GM23248 (cell line): ENCODE measurements around the gene MYH7. TPM values are rescaled to one million over a fixed set of nuclear protein-coding genes. Genes with fewer than 3 reads are reported as not detected.

Source experiments
- DNase-seq: peaks from one replicate; pipeline ENCODE4 v3.0.0-alpha.2; 2015
- H2AFZ ChIP-seq: fragments of 200-600 bp; sonication (generic); 2 replicates; pipeline ENCODE4 v1.6.1; 2016; ENCODE audit warnings: antibody characterized with exemption
- H3F3A ChIP-seq: fragments of 200-600 bp; sonication (generic); 2 replicates; pipeline ENCODE4 v1.6.1; 2016; ENCODE audit warnings: mild to moderate bottlenecking, antibody characterized with exemption, mixed run types; ENCODE audit not compliant: insufficient read depth
- H3K27ac ChIP-seq: fragments of 200-600 bp; sonication (generic); 2 replicates; pipeline ENCODE4 v1.5.1; 2016; ENCODE audit warnings: mild to moderate bottlenecking
- H3K27me3 ChIP-seq: fragments of 200-600 bp; sonication (generic); replicated peaks from 2 replicates; pipeline ENCODE4 v1.6.1; 2016; ENCODE audit warnings: mild to moderate bottlenecking; ENCODE audit not compliant: insufficient read depth
- H3K36me3 ChIP-seq: fragments of 200-600 bp; sonication (generic); 2 replicates; pipeline ENCODE4 v1.6.1; 2016; ENCODE audit warnings: low read depth, mild to moderate bottlenecking
- H3K4me1 ChIP-seq: fragments of 200-600 bp; sonication (generic); 2 replicates; pipeline ENCODE4 v1.6.1; 2016; ENCODE audit warnings: mild to moderate bottlenecking; ENCODE audit not compliant: insufficient read depth
- H3K4me2 ChIP-seq: fragments of 200-600 bp; sonication (generic); one replicate; pipeline ENCODE4 v1.6.1; 2016; ENCODE audit warnings: mild to moderate bottlenecking; ENCODE audit not compliant: unreplicated experiment
- H3K4me3 ChIP-seq: fragments of 200-600 bp; sonication (generic); 2 replicates; pipeline ENCODE4 v1.5.1; 2016; ENCODE audit warnings: mild to moderate bottlenecking
- H3K79me2 ChIP-seq: fragments of 200-600 bp; sonication (generic); 2 replicates; pipeline ENCODE4 v1.6.1; 2016; ENCODE audit warnings: mild to moderate bottlenecking; ENCODE audit not compliant: insufficient read depth
- H3K9ac ChIP-seq: fragments of 200-600 bp; sonication (generic); 2 replicates; pipeline ENCODE4 v1.6.1; 2016; ENCODE audit warnings: mild to moderate bottlenecking
- H3K9me2 ChIP-seq: fragments of 200-600 bp; sonication (generic); 2 replicates; pipeline ENCODE4 v1.6.1; 2016; ENCODE audit warnings: mixed run types, mild to moderate bottlenecking, moderate library complexity; ENCODE audit not compliant: insufficient read depth
- H3K9me3 ChIP-seq: fragments of 200-600 bp; sonication (generic); one replicate; pipeline ENCODE4 v1.6.1; 2017; ENCODE audit warnings: low read depth
- H4K20me1 ChIP-seq: fragments of 200-600 bp; sonication (generic); 2 replicates; pipeline ENCODE4 v1.6.0; 2016; ENCODE audit not compliant: insufficient read depth
- EZH2 ChIP-seq: fragments of 200-600 bp; sonication (generic); IDR thresholded peaks from 2 replicates; pipeline ENCODE4 v1.6.1; 2018; ENCODE audit warnings: antibody characterized with exemption, mild to moderate bottlenecking; ENCODE audit not compliant: insufficient read depth, poor library complexity, severe bottlenecking
- EZH2phosphoT487 ChIP-seq: fragments of 200-600 bp; sonication (generic); IDR thresholded peaks from 2 replicates; pipeline ENCODE4 v1.6.1; 2018; ENCODE audit warnings: antibody characterized with exemption, moderate library complexity, mild to moderate bottlenecking, low read depth; ENCODE audit not compliant: insufficient read depth
- WGBS, 2 experiments: methylation state at CpG; one replicate each; pipeline ENCODE4 v1.1.6; 2015 to 2017; ENCODE audit warnings: low lambda C conversion rate in 2 of 2, low coverage in 1 of 2; ENCODE audit errors: missing lambda C conversion rate in 2 of 2; 5-methylcytosine and 5-hydroxymethylcytosine counted together
- in situ Hi-C: fragments of 300-500 bp; cut with MboI; formaldehyde crosslinking; loops from 2 replicates; pipeline ENCODE4 v1.15.0; 2020
- polyA plus RNA-seq: library from polyadenylated mRNA; unstranded; fragments of >200 nt; fragmentation: Nextera tagmentation; extraction: Ambion mirVana; gene quantifications from 2 replicates; pipeline ENCODE4 v1.2.1, GENCODE V29; 2016
- total RNA-seq: library from RNA; depleted of rRNA; stranded (reverse); fragments of >200 nt; shearing (Covaris generic); gene quantifications from 2 replicates; pipeline ENCODE4 v1.2.3, GENCODE V29; 2014

Gene MYH7
- total and polyA plus RNA-seq, 2 experiments from 2014 or later = not detected

GRCh38 chr14:23413681-23414080 lies 21.8 kb downstream of the MYH7 start:
- DNase-seq = no peak
- Histone ChIP-seq H3K9ac (no peak overlapping the region), H3K4me1 (no peaks in the 10 kb centered on the region), H3F3A (no peaks in the 10 kb centered on the region), H3K4me3 (no peak overlapping the region), H3K27me3 (peaks cover 4% of the 10 kb centered on the region), H3K79me2 (no peaks in the 10 kb centered on the region), H3K9me2 (no peaks in the 10 kb centered on the region), H2AFZ (no peak overlapping the region), H3K4me2 (no peak overlapping the region), H4K20me1 (no peaks in the 10 kb centered on the region), H3K36me3 (no peaks in the 10 kb centered on the region), H3K27ac (no peak overlapping the region), H3K9me3 (no peaks in the 10 kb centered on the region)
- TF ChIP-seq EZH2phosphoT487 (no peak), EZH2 (no peak)
- in situ Hi-C loops = no loop called here
- WGBS, 2 experiments = 73 to 81% methylated on average over 14 to 16 of the region's 16 CpGs

- TF ChIP-seq EZH2 (no peak), EZH2phosphoT487 (no peak)
- Histone ChIP-seq H3K4me2 (no peak overlapping the region), H3K4me3 (no peak overlapping the region), H4K20me1 (no peaks in the 10 kb centered on the region), H3F3A (no peaks in the 10 kb centered on the region), H3K27ac (no peak overlapping the region), H3K27me3 (peaks cover 9% of the 10 kb centered on the region), H3K9ac (no peak overlapping the region), H3K79me2 (no peaks in the 10 kb centered on the region), H2AFZ (no peak overlapping the region), H3K9me2 (no peaks in the 10 kb centered on the region), H3K9me3 (no peaks in the 10 kb centered on the region), H3K36me3 (no peaks in the 10 kb centered on the region), H3K4me1 (no peaks in the 10 kb centered on the region)
- 37 to 40% methylated on average over 14 of the region's 14 CpGs for WGBS, 2 experiments
- in situ Hi-C loops = no loop called here
- no peak for DNase-seq
Observed at GRCh38 chr14:23411563-23412525, 23.6 kb downstream of the MYH7 start.

GRCh38 chr14:23409966-23410635 lies 25.4 kb downstream of the MYH7 start:
- no peak overlapping the region for H3K4me3 ChIP-seq
- no peak for DNase-seq
- H3K9me2 ChIP-seq = no peaks in the 10 kb centered on the region
- in situ Hi-C loops = no loop called here
- no peak overlapping the region for H2AFZ ChIP-seq
- H4K20me1 ChIP-seq = no peaks in the 10 kb centered on the region
- no peaks in the 10 kb centered on the region for H3K36me3 ChIP-seq
- peaks cover 9% of the 10 kb centered on the region for H3K27me3 ChIP-seq
- no peak overlapping the region for H3K9ac ChIP-seq
- H3K9me3 ChIP-seq = no peaks in the 10 kb centered on the region
- H3K4me2 ChIP-seq = no peak overlapping the region
- H3K79me2 ChIP-seq = no peaks in the 10 kb centered on the region
- no peaks in the 10 kb centered on the region for H3K4me1 ChIP-seq
- no peaks in the 10 kb centered on the region for H3F3A ChIP-seq
- 41 to 47% methylated on average over 12 to 14 of the region's 14 CpGs for WGBS, 2 experiments
- TF ChIP-seq EZH2 (no peak), EZH2phosphoT487 (no peak)
- no peak overlapping the region for H3K27ac ChIP-seq

- Histone ChIP-seq H2AFZ (no peak overlapping the region), H4K20me1 (no peaks in the 10 kb centered on the region), H3K9me2 (no peaks in the 10 kb centered on the region), H3K9ac (no peak overlapping the region), H3K27ac (no peak overlapping the region), H3F3A (no peaks in the 10 kb centered on the region), H3K4me3 (no peak overlapping the region), H3K4me1 (no peaks in the 10 kb centered on the region), H3K9me3 (no peaks in the 10 kb centered on the region), H3K27me3 (peaks cover 9% of the 10 kb centered on the region), H3K79me2 (no peaks in the 10 kb centered on the region), H3K36me3 (no peaks in the 10 kb centered on the region), H3K4me2 (no peak overlapping the region)
- in situ Hi-C loops = no loop called here
- TF ChIP-seq EZH2 (no peak), EZH2phosphoT487 (no peak)
- WGBS, 2 experiments = 21 to 43% methylated on average over 2 of the region's 2 CpGs
- DNase-seq = no peak
Observed at GRCh38 chr14:23409475-23409874, 26.0 kb downstream of the MYH7 start.
